Smooth muscle cell (in vitro differentiated cells): Measurements from ENCODE around the gene SYMPK. TPM values are rescaled to one million over a fixed set of nuclear protein-coding genes. Genes with fewer than 3 reads are reported as not detected.

Experiments used
- DNase-seq: peaks from one replicate; lab custom pipeline; 2025; ENCODE audit not compliant: unreplicated experiment; lab: John Stamatoyannopoulos, UW
- H2AFZ ChIP-seq: fragments of 200-600 bp; sonication (generic); 2 replicates; pipeline ENCODE4 v1.6.0; 2016; ENCODE audit warnings: antibody characterized with exemption, low read depth, mild to moderate bottlenecking
- H3F3A ChIP-seq: fragments of 200-600 bp; sonication (generic); 2 replicates; pipeline ENCODE4 v1.6.0; 2017; ENCODE audit warnings: antibody characterized with exemption, low read depth
- H3K27ac ChIP-seq: fragments of 200-600 bp; sonication (generic); 2 replicates; pipeline ENCODE4 v1.5.1; 2016; ENCODE audit warnings: low read depth, mild to moderate bottlenecking
- H3K27me3 ChIP-seq: fragments of 200-600 bp; sonication (generic); 2 replicates; pipeline ENCODE4 v1.6.1; 2016; ENCODE audit warnings: low read depth, mild to moderate bottlenecking
- H3K36me3 ChIP-seq: fragments of 200-600 bp; sonication (generic); 2 replicates; pipeline ENCODE4 v1.5.1; 2016; ENCODE audit warnings: low read depth
- H3K4me1 ChIP-seq: fragments of 200-600 bp; sonication (generic); 2 replicates; pipeline ENCODE4 v1.5.1; 2016; ENCODE audit warnings: low read depth
- H3K4me2 ChIP-seq: fragments of 200-600 bp; sonication (generic); 2 replicates; pipeline ENCODE4 v1.6.0; 2016; ENCODE audit warnings: mild to moderate bottlenecking
- H3K4me3 ChIP-seq: fragments of 200-600 bp; sonication (generic); 2 replicates; pipeline ENCODE4 v1.5.1; 2016; ENCODE audit warnings: mild to moderate bottlenecking
- H3K79me2 ChIP-seq: fragments of 200-600 bp; sonication (generic); 2 replicates; pipeline ENCODE4 v1.6.0; 2016; ENCODE audit warnings: low read depth, mild to moderate bottlenecking
- H3K9ac ChIP-seq: fragments of 200-600 bp; sonication (generic); 2 replicates; pipeline ENCODE4 v1.6.0; 2016; ENCODE audit warnings: low read depth
- H3K9me3 ChIP-seq: fragments of 200-600 bp; sonication (generic); replicated peaks from 2 replicates; pipeline ENCODE4 v1.5.1; 2016; ENCODE audit warnings: low read depth
- H4K20me1 ChIP-seq: fragments of 200-600 bp; sonication (generic); 2 replicates; pipeline ENCODE4 v1.6.0; 2016; ENCODE audit warnings: low read depth
- WGBS: methylation state at CpG from one replicate; pipeline ENCODE4 v1.1.7; 2016; ENCODE audit warnings: low lambda C conversion rate; 5-methylcytosine and 5-hydroxymethylcytosine counted together
- polyA plus RNA-seq: library from polyadenylated mRNA; unstranded; fragments of >200 nt; fragmentation: Nextera tagmentation; extraction: Ambion mirVana; gene quantifications from 2 replicates; pipeline ENCODE4 v1.2.1, GENCODE V29; 2016
- total RNA-seq: library from RNA; depleted of rRNA; stranded (reverse); fragments of >200 nt; gene quantifications from 2 replicates; pipeline ENCODE4 v1.2.3, GENCODE V29; 2014
- TF ChIP-seq, protein P1 (sequence below): fragments of 200-600 bp; sonication (generic); IDR thresholded peaks from 2 replicates; pipeline ENCODE4 v1.5.1; 2017; ENCODE audit warnings: borderline replicate concordance, mild to moderate bottlenecking, antibody characterized with exemption; ENCODE audit not compliant: insufficient read depth, poor library complexity, severe bottlenecking

Gene SYMPK
- total and polyA plus RNA-seq, 2 experiments from 2014 or later, result 28.6 to 30.9 TPM

DNA sequence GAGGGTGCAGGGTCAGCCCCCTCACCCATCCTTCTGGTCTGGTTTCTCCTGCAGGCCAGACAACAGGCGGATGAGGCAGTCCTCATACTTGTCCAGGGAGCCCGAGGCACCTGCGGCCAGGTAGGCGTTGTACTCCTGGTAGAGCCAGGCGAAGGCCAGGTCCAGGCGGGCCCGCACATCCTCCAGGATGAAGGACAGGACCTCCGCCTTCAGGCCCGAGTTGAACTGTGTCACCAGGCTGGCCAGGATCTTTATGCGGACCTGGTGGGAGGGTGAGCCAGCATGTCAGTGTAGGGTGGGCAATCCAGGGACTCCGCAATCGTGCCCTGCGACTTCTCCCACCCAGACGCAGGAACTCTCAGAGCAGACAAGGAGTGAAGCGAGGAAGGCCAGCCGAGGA, 34.0 kb downstream of the SYMPK start:
- Histone ChIP-seq H3K4me3 (no peak overlapping the region), H3K9me3 (no peaks in the 10 kb centered on the region), H3K27me3 (no peaks in the 10 kb centered on the region), H3K9ac (no peak overlapping the region), H3K4me2 (no peak overlapping the region), H3K27ac (no peak overlapping the region), H3K4me1 (no peaks in the 10 kb centered on the region), H2AFZ (no peak overlapping the region), H3F3A (no peaks in the 10 kb centered on the region), H3K36me3 (no peaks in the 10 kb centered on the region), H4K20me1 (no peaks in the 10 kb centered on the region), H3K79me2 (no peaks in the 10 kb centered on the region)
- 99% methylated on average over 16 of the region's 16 CpGs for WGBS
- DNase-seq, result no peak
- TF ChIP-seq, protein P1, sequence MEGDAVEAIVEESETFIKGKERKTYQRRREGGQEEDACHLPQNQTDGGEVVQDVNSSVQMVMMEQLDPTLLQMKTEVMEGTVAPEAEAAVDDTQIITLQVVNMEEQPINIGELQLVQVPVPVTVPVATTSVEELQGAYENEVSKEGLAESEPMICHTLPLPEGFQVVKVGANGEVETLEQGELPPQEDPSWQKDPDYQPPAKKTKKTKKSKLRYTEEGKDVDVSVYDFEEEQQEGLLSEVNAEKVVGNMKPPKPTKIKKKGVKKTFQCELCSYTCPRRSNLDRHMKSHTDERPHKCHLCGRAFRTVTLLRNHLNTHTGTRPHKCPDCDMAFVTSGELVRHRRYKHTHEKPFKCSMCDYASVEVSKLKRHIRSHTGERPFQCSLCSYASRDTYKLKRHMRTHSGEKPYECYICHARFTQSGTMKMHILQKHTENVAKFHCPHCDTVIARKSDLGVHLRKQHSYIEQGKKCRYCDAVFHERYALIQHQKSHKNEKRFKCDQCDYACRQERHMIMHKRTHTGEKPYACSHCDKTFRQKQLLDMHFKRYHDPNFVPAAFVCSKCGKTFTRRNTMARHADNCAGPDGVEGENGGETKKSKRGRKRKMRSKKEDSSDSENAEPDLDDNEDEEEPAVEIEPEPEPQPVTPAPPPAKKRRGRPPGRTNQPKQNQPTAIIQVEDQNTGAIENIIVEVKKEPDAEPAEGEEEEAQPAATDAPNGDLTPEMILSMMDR, result no peak

DNA sequence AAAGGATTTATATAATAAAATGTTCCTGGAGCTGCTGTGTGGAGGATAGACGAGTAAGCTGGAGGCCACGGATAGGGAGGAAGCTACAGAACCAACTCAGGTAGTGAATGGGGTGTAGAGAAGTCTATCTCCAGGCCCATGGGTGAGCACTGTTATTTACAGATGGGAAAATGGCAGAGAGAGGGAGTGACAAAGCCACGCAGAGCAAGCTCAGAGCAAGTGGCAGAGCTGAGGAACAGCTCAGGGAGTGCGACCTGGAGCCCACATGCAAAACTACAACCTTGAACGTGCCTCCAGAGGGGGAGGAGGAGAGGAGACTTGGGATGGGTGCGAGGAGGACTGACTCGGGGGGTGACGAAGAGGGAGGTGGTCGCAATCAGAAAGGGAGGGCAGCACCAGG, 34.4 kb downstream of the SYMPK start:
- H3K9ac ChIP-seq, result no peak overlapping the region
- no peak overlapping the region for H2AFZ ChIP-seq
- DNase-seq, result no peak
- no peaks in the 10 kb centered on the region for H4K20me1 ChIP-seq
- H3K27ac ChIP-seq, result no peak overlapping the region
- H3K4me1 ChIP-seq, result no peaks in the 10 kb centered on the region
- TF ChIP-seq, protein P1, result no peak
- H3K4me3 ChIP-seq, result no peak overlapping the region
- H3F3A ChIP-seq, result no peaks in the 10 kb centered on the region
- H3K79me2 ChIP-seq, result no peaks in the 10 kb centered on the region
- 99% methylated on average over 8 of the region's 9 CpGs for WGBS
- H3K27me3 ChIP-seq, result no peaks in the 10 kb centered on the region
- H3K36me3 ChIP-seq, result no peaks in the 10 kb centered on the region
- H3K4me2 ChIP-seq, result no peak overlapping the region
- no peaks in the 10 kb centered on the region for H3K9me3 ChIP-seq

- H3F3A ChIP-seq, result no peaks in the 10 kb centered on the region
- TF ChIP-seq, protein P1, result no peak
These were observed 35.4 kb downstream of the SYMPK start for GRCh38 chr19:45827459-45828093.

GRCh38 chr19:45826934-45827333, 36.0 kb downstream of the SYMPK start:
- Histone ChIP-seq H4K20me1 (no peaks in the 10 kb centered on the region), H3K9ac (no peak overlapping the region), H3K36me3 (no peaks in the 10 kb centered on the region), H2AFZ (no peak overlapping the region), H3K79me2 (no peaks in the 10 kb centered on the region), H3F3A (no peaks in the 10 kb centered on the region), H3K4me1 (no peaks in the 10 kb centered on the region), H3K27ac (no peak overlapping the region), H3K27me3 (no peaks in the 10 kb centered on the region), H3K9me3 (no peaks in the 10 kb centered on the region), H3K4me3 (no peak overlapping the region), H3K4me2 (no peak overlapping the region)
- no peak for DNase-seq
- TF ChIP-seq, protein P1, result no peak
- WGBS, result 97% methylated on average over 10 of the region's 11 CpGs

More at GRCh38 chr19:45827459-45828093, 35.4 kb downstream of the SYMPK start:
- no peak overlapping the region for H2AFZ ChIP-seq
- no peak overlapping the region for H3K4me3 ChIP-seq
- H3K36me3 ChIP-seq, result no peaks in the 10 kb centered on the region
- DNase-seq, result no peak
- no peaks in the 10 kb centered on the region for H3K9me3 ChIP-seq
- no peaks in the 10 kb centered on the region for H4K20me1 ChIP-seq
- no peaks in the 10 kb centered on the region for H3K4me1 ChIP-seq
- no peaks in the 10 kb centered on the region for H3K27me3 ChIP-seq
- H3K79me2 ChIP-seq, result no peaks in the 10 kb centered on the region
- H3K4me2 ChIP-seq, result no peak overlapping the region
- WGBS, result 97% methylated on average over 16 of the region's 16 CpGs
- no peak overlapping the region for H3K27ac ChIP-seq
- no peak overlapping the region for H3K9ac ChIP-seq
